Spleen (tissue), 7 donors: ENCODE data around the gene ICAM1.

Experiments used
- CTCF ChIP-seq, 11 experiments: fragments of 200-600 bp in 7 of 11; fragments of 450-650 bp in 4 of 11; sonication (generic) in 4 of 11; IDR thresholded peaks in 8 of 11; conservative IDR thresholded peaks in 3 of 11; 1 replicate in 7 of 11; 2 replicates in 4 of 11; pipeline versions ENCODE4 v1.4.0 to v1.8.0; 2016 to 2021; ENCODE audit warnings: antibody characterized with exemption in 11 of 11, inconsistent platforms in 4 of 11, mild to moderate bottlenecking in 1 of 11
- POLR2A ChIP-seq, 3 donors: fragments of 450-650 bp; IDR thresholded peaks; one replicate each; pipeline ENCODE4 v1.5.1; 2017; ENCODE audit warnings: antibody characterized with exemption in 3 of 3, mild to moderate bottlenecking in 1 of 3
- donor health status: DM: no; HTN: no; CAD: no; lungs with moderate emphysema.
- donor health status: DM: no; HTN: no; CAD: no.
- donor health status: DM: no; HTN: no; CAD: no.

GRCh38 chr19:10243606-10244005 lies 27.3 kb upstream of the ICAM1 start:
- TF ChIP-seq CTCF (IDR thresholded peaks at IDR 0.05 in 8 of 11, conservative IDR thresholded peaks at IDR 0.05 in 3 of 11) (no peak), POLR2A (IDR thresholded peaks at IDR 0.05) (no peak)
